ENCODE measurements around the gene MYH9.

Gene MYH9

DNA sequence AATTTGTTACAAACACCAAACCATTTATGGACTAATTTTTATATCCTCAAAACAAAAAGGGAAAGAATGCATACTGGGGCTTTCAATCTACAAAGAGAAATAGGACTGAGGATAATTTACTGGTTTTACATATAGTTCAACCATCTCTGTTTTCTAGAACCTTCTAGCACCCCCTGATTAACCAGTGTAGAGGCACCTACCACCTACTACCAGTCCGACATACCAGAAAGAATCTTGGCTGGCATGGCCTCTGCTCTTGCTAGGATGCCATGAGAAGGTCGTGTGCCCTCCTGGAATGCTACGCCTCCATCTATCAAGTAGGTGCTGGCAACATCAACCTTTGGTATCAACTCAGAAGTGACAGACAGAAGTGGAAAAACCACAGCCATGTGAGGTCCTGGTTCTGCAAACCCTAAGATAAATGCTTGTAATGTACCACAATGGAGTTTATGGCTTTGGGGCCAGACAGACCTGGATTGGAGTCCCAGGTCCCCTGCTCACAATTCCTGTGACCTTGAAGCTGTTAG lies 28.2 kb downstream of the MYH9 start:
- in situ Hi-C loops (cut with HindIII; ENCODE audit: low pct_ligation_motif_present, low pct_unique_long_range_greater_than_20kb, low sequenced_read_pairs), result no loop called here
- no peak for DNase-seq

DNA sequence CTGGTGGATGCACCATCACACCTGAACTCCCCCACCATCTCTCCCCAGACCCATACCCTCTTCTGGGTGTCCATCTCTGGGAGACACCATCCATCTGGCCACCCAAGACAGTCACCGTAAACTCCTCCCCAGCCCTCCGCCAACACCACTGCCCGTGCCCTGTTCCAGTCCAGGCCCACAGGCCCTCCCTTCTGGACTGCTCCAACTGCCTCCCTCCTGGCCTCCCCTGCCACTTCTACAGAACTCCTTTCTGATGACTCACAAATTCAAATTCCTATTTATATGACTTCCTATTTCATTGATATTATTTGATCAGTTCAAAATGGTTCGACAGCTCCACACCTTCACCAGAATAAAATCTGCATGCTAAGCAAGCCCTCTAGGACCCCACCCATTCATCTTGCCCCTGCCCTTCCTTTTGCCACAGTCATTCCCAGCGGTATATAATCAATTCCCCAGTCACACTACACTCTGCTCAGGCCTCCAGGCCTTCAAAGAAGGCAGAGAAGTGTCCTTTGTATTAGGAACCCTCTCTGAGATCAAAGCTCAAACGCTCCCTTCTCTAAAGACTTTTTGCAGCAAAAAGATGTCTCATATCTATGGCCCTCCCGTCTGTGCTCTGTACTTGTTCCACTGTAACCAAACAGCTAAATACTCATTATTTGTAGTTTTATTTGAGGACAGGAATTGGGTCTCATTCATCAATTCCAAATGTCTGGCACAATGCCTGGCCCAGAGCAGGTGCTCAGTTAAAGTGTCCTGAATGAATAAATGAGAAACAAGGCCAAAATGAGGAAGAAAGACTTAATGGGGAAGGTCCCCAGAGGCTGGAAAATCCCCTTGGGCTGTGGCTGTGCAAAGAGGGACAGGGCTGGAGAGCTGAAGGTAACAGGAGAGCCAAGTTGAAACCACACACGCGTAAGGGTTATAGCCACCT lies 29.0 kb downstream of the MYH9 start:
- peak; percentile 52 for DNase-seq
- in situ Hi-C loops (cut with HindIII; ENCODE audit: low pct_ligation_motif_present, low pct_unique_long_range_greater_than_20kb, low sequenced_read_pairs), result no loop called here

DNA sequence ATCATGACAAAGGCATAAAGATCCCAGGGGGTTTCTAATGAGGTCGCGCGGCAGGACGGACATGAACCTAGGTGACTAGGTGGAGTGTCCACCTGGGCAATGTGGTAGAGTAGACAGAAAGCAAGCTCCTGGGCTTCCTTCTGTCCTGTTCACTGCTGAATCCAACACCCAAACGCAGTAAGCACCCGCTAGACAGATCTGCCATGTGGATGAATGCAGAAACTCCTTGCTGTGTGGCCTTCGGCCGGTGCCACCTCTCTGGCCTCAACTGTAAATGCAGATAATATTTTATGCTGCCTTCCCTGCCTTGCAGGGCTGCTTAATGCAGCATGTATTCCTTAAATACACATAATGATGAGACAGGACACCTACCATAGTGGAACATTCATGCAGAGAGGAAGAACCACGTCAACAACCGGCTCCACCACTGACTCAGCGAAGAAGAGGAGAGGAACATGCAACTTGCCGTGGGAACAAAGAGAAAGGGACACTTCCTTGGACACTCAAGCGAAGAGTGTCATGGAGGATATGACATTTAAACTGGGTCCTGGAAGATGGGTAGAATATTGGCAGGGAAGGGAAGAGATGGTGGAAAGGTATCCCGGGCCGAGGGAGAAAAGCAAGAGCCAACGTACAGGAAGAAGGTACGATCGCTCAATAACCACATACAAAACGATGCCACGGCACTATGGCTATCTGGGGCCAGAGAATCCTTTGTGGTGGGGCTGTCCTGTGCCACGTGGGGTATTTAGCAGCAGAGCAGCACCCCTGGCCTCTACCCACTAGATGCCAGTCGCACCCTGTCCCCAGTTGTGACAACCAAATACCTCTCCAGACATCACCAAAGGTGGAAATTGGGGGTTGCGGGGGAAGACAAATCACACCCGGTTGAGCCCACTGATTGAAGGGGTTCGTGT lies 30.8 kb downstream of the MYH9 start:
- in situ Hi-C loops (cut with HindIII; ENCODE audit: low pct_ligation_motif_present, low pct_unique_long_range_greater_than_20kb, low sequenced_read_pairs), result no loop called here
- no peak for DNase-seq

DNA sequence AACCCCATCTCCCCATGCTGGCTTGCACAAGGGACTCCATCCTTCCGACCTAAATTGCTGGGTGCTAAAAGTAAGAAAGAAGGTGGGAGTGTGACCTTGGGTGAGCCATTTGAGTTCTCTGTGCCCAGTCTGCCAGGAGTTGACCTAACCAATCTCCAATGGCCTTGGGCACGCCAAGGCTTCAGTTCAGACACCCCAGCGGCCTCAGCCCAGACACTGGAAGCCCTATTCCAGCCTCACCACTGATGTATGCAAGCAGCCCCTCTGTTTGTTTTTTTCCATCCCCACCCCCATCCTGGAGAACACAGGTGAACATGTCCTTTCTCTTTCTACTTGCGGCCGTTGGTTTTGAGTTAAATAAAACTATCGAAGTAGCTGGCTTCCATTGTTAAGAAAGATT lies 31.9 kb downstream of the MYH9 start:
- in situ Hi-C loops (cut with HindIII; ENCODE audit: low pct_ligation_motif_present, low pct_unique_long_range_greater_than_20kb, low sequenced_read_pairs), result no loop called here
- no peak for DNase-seq

DNA sequence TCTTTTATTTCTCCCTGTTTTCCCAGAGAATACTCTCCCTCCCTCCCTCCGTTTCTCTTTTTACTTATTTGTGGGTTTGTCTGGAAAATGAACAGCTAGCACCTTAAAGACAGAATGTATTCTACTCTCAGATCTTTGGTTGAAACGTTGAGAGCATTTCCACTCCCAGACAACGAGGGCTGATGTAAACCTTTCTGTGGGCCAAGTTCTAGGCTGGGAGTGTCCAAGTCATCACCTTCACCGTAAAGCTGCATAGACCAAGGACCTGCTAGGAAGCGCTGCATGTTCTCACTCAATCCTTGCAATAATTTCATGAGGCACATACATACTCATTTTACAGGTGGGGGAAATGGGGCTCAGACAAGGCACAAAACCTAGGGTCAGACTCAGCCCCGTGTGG lies 32.4 kb downstream of the MYH9 start:
- DNase-seq, result no peak
- in situ Hi-C loops (cut with HindIII; ENCODE audit: low pct_ligation_motif_present, low pct_unique_long_range_greater_than_20kb, low sequenced_read_pairs), result no loop called here

DNA sequence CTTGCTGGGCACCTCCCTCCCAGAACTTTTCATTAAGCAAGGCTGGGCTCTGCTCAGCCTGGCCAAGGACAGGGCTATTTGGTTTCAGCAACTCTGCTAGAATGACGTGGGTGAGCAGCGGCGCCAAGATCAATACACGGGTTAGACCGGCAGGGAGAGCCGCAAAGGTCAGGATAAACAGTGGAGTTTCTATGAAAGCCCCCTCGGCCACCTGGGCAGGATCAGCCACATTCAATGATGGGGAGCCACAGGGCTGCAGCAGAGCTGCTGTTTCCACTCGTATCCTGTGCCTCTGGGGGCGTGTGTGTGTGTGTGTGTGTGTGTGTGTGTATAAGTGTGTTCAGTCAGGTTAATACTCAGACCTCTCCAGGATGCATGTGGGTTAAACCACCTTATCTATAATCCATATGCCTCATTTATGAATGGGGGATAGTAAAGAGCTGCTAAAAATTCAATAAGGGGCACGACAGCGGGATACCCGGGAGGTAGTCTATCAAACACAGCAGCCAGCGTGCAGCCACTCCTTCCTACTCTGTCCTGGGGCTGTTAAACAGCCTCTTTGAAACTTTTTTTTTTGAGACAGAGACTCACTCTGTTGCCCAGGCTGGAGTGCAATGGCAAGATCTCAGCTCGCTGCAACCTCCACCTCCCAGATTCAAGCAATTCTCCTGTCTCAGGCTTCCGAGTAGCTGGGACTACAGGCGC lies 34.8 kb downstream of the MYH9 start:
- DNase-seq, result no peak
- in situ Hi-C loops (cut with HindIII; ENCODE audit: low pct_ligation_motif_present, low pct_unique_long_range_greater_than_20kb, low sequenced_read_pairs), result no loop called here

DNA sequence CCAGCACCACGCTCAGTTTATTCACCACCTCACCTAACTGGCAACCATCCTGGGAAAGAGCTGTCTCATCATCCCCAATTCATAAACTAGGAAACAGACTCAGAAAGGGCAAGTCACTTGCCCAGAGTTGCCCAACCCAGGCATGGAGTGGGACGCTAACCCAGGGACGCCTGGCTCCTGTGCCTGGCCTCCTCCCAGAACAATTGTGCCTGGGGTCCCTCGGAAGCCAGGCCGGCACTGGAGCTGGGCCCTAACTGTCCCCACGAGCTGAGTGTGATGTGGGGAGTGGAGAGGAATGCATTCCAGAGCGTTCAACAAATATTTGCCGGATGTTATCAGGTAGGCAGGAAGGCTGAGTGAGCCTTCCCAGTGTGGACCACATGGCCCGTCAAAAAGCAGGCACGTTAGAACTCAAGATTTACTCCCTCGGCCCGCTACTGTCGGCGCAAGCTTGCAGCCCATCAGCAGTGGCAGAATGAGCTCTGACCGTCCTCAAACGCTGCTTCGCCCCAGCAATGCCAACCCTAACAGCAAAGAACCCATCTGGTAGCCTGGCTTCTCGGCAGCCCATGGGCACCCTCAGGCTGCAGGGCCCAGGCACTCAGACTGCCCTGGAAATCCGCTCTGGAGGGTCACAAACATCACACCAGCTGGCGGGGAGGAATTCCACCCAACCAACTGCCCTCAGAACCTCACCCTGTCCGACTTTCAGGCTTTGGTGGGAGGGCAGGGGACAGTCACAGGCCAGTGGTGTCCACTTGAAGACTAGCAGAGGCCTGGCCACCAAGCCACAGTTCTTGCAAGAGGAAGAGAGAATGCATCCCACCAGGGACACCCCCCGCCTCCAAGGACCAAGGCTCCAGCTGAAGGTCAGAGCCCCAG lies 35.6 kb downstream of the MYH9 start:
- DNase-seq, result no peak
- in situ Hi-C loops (cut with HindIII; ENCODE audit: low pct_ligation_motif_present, low pct_unique_long_range_greater_than_20kb, low sequenced_read_pairs), result no loop called here

DNA sequence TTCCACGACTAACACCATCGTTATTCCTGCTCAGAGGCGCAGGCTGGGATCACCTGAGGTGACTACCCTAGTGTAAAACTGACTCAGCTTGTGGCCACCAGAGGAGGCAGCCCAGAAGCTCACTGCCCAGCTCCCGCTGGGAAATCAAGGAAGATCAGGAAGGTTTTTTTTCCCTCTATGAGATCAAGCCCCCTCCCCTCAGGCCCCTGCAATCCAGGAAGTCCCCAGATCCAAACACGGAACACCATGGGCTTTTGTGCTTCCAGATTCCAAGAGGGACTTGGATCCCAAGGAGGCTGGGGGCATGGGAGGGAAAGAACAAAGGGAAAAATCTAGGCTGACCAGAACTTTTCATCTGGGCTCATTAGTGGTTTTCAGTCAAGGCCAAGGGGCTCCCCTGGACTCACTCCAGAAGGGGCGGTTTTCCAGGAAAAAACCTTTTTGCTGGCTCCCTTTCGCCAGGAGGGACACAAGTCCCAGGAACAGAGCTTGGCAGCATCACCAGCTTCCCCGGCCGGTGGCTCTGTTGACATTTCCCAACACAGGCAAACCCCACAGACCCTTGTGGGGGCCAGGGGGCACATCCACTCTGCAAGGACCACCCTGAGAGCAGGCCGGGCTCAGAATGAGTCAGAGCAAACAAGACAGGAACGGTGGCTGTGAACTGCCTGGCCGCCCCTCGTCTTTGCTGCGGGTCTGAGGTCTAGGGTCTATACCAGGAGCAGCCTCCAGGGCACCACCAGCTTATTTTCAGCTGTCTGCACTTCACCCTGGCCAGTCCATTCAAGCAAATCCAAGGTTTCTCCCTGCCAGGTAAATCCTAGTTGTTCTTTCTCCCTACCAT lies 36.8 kb downstream of the MYH9 start:
- in situ Hi-C loops (cut with HindIII; ENCODE audit: low pct_ligation_motif_present, low pct_unique_long_range_greater_than_20kb, low sequenced_read_pairs), result no loop called here
- DNase-seq, result peak; percentile 67

DNA sequence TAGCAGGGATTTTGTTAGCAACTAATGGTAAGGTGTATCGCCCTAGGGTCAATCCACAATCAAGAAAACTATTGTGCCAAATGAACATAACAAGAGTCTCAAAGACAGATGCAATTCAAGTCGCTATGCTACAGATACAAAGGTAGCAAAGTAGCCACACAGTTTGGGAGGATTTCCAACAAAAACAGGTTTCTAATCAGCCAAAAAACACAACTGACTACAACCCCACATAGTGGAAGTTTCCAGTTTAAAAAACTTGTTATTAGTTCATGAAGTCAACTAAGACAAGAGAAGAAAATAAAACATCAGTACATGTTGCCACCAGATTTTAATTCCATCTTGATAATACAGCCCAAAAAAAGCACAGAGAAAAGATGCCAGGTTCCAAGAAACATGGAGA lies 38.0 kb downstream of the MYH9 start:
- in situ Hi-C loops (cut with HindIII; ENCODE audit: low pct_ligation_motif_present, low pct_unique_long_range_greater_than_20kb, low sequenced_read_pairs), result no loop called here
- no peak for DNase-seq

DNA sequence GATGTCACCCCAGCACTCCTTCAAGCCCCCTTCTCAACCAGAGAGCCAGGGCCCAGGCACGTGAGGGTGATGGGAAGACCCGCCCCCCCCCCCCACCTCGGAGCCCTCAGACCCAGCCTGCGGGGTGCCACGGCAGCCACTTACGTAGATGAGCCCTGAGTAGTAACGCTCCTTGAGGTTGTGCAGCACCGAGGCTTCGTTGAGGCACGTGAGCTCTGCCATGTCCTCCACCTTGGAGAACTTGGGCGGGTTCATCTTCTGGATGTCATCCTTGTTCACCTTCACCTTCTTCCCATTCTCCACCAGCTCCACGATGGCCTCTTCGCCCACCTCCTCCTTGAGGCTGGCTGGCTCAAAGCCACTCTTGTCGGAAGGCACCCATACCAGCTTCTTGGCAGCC lies 39.0 kb downstream of the MYH9 start:
- DNase-seq, result no peak

DNA sequence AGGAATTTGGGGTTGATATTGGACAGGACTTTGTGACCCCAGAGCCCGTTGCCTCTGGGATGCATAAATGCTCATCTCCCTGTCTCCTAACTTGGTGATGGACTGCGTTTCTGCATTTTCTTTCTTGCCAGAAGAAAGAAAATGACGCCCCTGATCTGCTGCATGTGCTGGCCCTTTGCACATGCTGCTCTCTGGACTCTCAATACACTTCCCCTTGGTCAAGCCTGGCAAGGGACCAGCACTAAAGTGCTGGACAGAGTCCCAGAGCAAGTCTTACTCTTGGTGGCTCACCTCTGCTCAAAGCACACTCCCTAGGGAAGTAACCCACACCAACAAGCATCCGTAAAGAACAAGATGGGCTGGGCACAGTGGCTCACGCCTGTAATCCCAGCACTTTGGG lies 40.7 kb downstream of the MYH9 start:
- in situ Hi-C loops (cut with HindIII; ENCODE audit: low pct_ligation_motif_present, low pct_unique_long_range_greater_than_20kb, low sequenced_read_pairs), result no loop called here
- no peak for DNase-seq

More for the DNA sequence above, 39.0 kb downstream of the MYH9 start:
- in situ Hi-C loops (cut with HindIII; ENCODE audit: low pct_ligation_motif_present, low pct_unique_long_range_greater_than_20kb, low sequenced_read_pairs), result no loop called here

DNA sequence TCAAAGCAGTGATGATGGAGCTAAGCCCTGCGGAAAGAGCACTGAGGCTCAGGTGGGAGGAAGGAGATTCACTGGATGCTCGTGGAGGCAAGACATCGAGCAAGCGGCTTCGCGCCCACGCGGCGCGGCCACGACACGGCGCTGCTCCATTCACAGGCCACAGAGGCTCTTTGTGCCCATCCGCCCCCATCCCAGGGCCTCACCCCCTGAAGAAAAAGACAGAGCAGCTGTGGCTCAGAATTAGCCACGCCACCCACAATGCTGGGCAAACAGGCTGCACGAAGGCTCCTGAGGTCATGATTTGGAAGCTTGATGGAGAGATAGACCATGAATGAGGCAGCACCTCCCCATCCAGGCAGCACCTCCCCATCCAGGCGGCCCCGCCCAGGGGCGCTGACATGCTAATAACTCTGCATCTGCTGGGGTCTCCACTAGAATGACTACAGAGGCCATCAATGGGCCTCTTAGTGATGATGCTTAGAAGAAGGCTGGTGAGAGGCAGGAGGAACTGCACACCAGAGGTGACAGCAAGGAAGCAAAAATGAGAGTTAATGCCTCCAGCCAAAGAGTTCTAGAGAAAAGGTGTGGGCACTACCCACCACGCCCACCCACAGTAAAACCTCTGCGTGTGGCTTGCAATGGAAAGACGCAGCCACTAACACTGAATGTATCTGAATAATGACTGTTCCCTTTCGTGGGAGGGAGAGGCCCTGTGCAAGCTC lies 43.5 kb downstream of the MYH9 start:
- in situ Hi-C loops (cut with HindIII; ENCODE audit: low pct_ligation_motif_present, low pct_unique_long_range_greater_than_20kb, low sequenced_read_pairs), result no loop called here
- DNase-seq, result no peak

DNA sequence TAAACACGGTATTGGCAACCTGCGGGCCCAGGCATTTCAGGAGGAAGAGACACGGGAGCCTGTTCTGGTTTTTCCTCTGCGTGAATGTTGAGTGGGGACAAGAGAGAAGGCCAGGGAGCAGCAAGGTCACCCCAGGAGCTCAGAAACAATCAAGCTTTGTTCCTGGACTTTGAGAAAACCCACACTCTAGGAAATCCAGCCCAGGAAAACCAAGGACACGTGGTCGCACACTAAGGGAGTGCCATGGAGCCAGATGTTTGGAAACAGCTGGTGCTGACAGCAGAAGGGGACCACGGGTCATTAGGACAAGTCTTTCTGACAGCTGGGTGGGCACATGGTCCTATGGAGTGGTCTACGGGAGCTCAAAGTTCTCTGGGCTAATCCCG lies 44.1 kb downstream of the MYH9 start:
- in situ Hi-C loops (cut with HindIII; ENCODE audit: low pct_ligation_motif_present, low pct_unique_long_range_greater_than_20kb, low sequenced_read_pairs), result no loop called here
- DNase-seq, result no peak

DNA sequence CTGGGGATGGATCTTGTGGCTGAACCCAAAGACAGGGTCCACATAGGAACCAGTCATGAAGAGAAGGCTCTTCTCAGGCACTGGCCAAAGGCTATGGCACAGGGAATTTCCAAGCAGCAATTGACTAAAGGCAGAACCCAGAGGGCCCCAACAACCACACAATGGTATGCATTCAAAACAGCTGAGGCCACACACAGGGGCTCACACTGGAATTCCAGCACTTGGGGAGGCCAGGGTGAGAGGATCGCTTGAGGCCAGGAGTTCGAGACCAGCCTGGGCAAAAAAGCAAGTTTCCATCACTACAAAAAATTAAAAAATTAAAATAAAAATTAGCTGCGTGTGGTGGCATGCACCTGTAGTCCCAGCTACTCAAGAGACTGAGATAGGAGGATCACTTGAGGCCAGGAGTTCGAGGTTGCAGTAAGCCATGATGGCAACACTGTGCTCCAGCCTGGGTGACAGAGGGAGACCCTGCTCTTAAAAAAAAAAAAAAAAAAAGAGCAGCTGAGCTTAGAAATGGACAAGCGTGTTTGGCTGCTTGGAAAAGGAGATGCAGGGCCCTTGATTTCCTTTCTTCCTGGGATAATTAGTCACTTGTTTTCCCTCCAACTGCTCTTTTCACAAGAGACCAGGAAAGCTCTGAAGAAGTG lies 44.6 kb downstream of the MYH9 start:
- DNase-seq, result no peak

DNA sequence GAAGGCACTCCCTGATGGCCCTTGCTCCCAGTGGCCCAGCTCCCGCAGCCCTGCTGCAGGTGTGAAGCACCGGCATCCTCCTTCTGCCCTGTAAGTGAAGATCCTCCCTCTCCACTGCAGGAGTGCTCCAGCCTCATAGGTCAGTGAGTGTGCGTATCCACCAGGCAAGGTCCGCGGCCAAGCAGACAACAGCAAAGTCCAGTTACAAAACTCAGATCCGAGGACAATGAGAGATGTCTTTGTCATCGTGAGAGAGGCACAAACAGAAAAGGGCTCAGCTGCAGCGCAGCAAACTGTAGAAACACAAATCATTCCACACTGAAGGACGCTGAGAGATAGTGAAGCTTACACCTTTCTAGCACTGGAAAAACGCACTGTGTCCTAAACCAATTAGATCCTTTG lies 46.1 kb downstream of the MYH9 start:
- in situ Hi-C loops (cut with HindIII; ENCODE audit: low pct_ligation_motif_present, low pct_unique_long_range_greater_than_20kb, low sequenced_read_pairs), result no loop called here

More for the DNA sequence above, 44.6 kb downstream of the MYH9 start:
- in situ Hi-C loops (cut with HindIII; ENCODE audit: low pct_ligation_motif_present, low pct_unique_long_range_greater_than_20kb, low sequenced_read_pairs), result no loop called here

DNA sequence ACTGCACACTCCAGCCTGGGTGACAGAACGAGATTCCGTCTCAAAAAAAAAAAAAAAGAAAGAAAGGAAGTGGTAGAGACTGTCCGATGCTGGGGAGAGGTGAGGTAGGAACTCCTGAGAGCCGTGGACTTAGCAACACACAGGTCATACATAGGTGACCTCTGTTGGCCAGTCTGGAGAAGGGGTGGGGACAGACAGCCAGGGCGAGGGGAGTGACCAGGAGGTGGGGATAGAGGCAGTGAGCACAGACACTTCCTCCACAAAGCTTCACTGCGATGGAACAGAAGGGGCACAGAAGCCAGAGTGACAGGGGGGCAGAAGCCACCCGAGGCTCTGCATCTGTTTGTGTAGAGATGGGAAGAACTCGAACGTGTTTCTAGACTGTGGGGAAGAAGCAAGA lies 47.1 kb downstream of the MYH9 start:
- no peak for DNase-seq
- in situ Hi-C loops (cut with HindIII; ENCODE audit: low pct_ligation_motif_present, low pct_unique_long_range_greater_than_20kb, low sequenced_read_pairs), result no loop called here

More for the DNA sequence above, 46.1 kb downstream of the MYH9 start:
- DNase-seq, result no peak
